Stimulated activated memory B cell treated with anti-CD40 and anti-IgM and Interleukin-4, amounts not matched to agents 10 μg/mL and 1 μg/mL and 100 μg/mL, for 72 hours (primary cell): ENCODE measurements around the gene ITSN1.

Experiments used
- ATAC-seq: fragments of 150-1000 bp; cut with Tn5 transposase; 2 replicates; pipeline ENCODE4 v1.10.0; 2021
- H3K27ac Mint-ChIP-seq: one replicate; pipeline ENCODE4 v1.8.0; 2022; ENCODE audit warnings: mild to moderate bottlenecking, mixed read lengths
- H3K27me3 Mint-ChIP-seq: one replicate; pipeline ENCODE4 v1.8.0; 2022; ENCODE audit warnings: mixed read lengths
- H3K36me3 Mint-ChIP-seq: one replicate; pipeline ENCODE4 v1.8.0; 2022; ENCODE audit warnings: mixed read lengths
- H3K4me1 Mint-ChIP-seq: one replicate; pipeline ENCODE4 v1.8.0; 2022; ENCODE audit warnings: mixed read lengths
- H3K4me3 Mint-ChIP-seq: one replicate; pipeline ENCODE4 v1.8.0; 2022; ENCODE audit warnings: mild to moderate bottlenecking, moderate library complexity, mixed read lengths
- H3K9me3 Mint-ChIP-seq: one replicate; pipeline ENCODE4 v1.8.0; 2022; ENCODE audit warnings: mixed read lengths

ITSN1 gene

GRCh38 chr21:33828577-33828976, 186.3 kb downstream of the ITSN1 start:
- H3K4me1 Mint-ChIP-seq, result no peaks in the 10 kb centered on the region
- peaks cover 5% of the 10 kb centered on the region for H3K36me3 Mint-ChIP-seq
- H3K9me3 Mint-ChIP-seq, result peaks cover 5% of the 10 kb centered on the region
- no peak overlapping the region for H3K27ac Mint-ChIP-seq
- peaks cover 25% of the 10 kb centered on the region for H3K27me3 Mint-ChIP-seq
- no peak for ATAC-seq
- no peak overlapping the region for H3K4me3 Mint-ChIP-seq

- Mint-ChIP-seq H3K4me1 (no peaks in the 10 kb centered on the region), H3K27ac (no peak overlapping the region), H3K9me3 (peaks cover 5% of the 10 kb centered on the region), H3K27me3 (peaks cover 25% of the 10 kb centered on the region), H3K36me3 (peaks cover 5% of the 10 kb centered on the region), H3K4me3 (no peak overlapping the region)
- no peak for ATAC-seq
Observed at GRCh38 chr21:33829844-33830243, 187.5 kb downstream of the ITSN1 start.

GRCh38 chr21:33831962-33832659, 189.8 kb downstream of the ITSN1 start:
- H3K9me3 Mint-ChIP-seq, result peaks cover 5% of the 10 kb centered on the region
- H3K27ac Mint-ChIP-seq, result no peak overlapping the region
- peaks cover 5% of the 10 kb centered on the region for H3K36me3 Mint-ChIP-seq
- peaks cover 25% of the 10 kb centered on the region for H3K27me3 Mint-ChIP-seq
- peak; percentile 10 for ATAC-seq
- no peaks in the 10 kb centered on the region for H3K4me1 Mint-ChIP-seq
- no peak overlapping the region for H3K4me3 Mint-ChIP-seq

GRCh38 chr21:33834801-33835500, 192.7 kb downstream of the ITSN1 start:
- no peaks in the 10 kb centered on the region for H3K4me1 Mint-ChIP-seq
- H3K27ac Mint-ChIP-seq, result no peak overlapping the region
- H3K9me3 Mint-ChIP-seq, result peaks cover under 1% of the 10 kb centered on the region
- no peaks in the 10 kb centered on the region for H3K36me3 Mint-ChIP-seq
- peaks cover 11% of the 10 kb centered on the region for H3K27me3 Mint-ChIP-seq
- H3K4me3 Mint-ChIP-seq, result no peak overlapping the region
- no peak for ATAC-seq

- Mint-ChIP-seq H3K4me3 (no peak overlapping the region), H3K9me3 (no peaks in the 10 kb centered on the region), H3K27me3 (peaks cover 11% of the 10 kb centered on the region), H3K36me3 (no peaks in the 10 kb centered on the region), H3K4me1 (no peaks in the 10 kb centered on the region), H3K27ac (no peak overlapping the region)
- no peak for ATAC-seq
Observed at GRCh38 chr21:33835920-33836319, 193.6 kb downstream of the ITSN1 start.

GRCh38 chr21:33836408-33836807, 194.1 kb downstream of the ITSN1 start:
- ATAC-seq, result no peak
- no peaks in the 10 kb centered on the region for H3K36me3 Mint-ChIP-seq
- no peak overlapping the region for H3K4me3 Mint-ChIP-seq

GRCh38 chr21:33839167-33839716, 196.9 kb downstream of the ITSN1 start:
- Mint-ChIP-seq H3K4me1 (no peaks in the 10 kb centered on the region), H3K9me3 (no peaks in the 10 kb centered on the region), H3K4me3 (no peak overlapping the region), H3K27me3 (no peaks in the 10 kb centered on the region), H3K27ac (no peak overlapping the region), H3K36me3 (no peaks in the 10 kb centered on the region)
- ATAC-seq, result no peak

More at GRCh38 chr21:33836408-33836807, 194.1 kb downstream of the ITSN1 start:
- H3K9me3 Mint-ChIP-seq, result no peaks in the 10 kb centered on the region
- peaks cover 10% of the 10 kb centered on the region for H3K27me3 Mint-ChIP-seq
- no peaks in the 10 kb centered on the region for H3K4me1 Mint-ChIP-seq
- H3K27ac Mint-ChIP-seq, result no peak overlapping the region

GRCh38 chr21:33839806-33840205, 197.5 kb downstream of the ITSN1 start:
- Mint-ChIP-seq H3K4me3 (no peak overlapping the region), H3K4me1 (no peaks in the 10 kb centered on the region), H3K36me3 (no peaks in the 10 kb centered on the region), H3K9me3 (no peaks in the 10 kb centered on the region), H3K27ac (no peak overlapping the region), H3K27me3 (peaks cover 5% of the 10 kb centered on the region)
- ATAC-seq, result no peak

GRCh38 chr21:33840771-33841170, 198.5 kb downstream of the ITSN1 start:
- no peak overlapping the region for H3K4me3 Mint-ChIP-seq
- H3K4me1 Mint-ChIP-seq, result no peaks in the 10 kb centered on the region
- H3K27ac Mint-ChIP-seq, result no peak overlapping the region
- H3K36me3 Mint-ChIP-seq, result no peaks in the 10 kb centered on the region
- no peak for ATAC-seq
- peaks cover 14% of the 10 kb centered on the region for H3K27me3 Mint-ChIP-seq
- no peaks in the 10 kb centered on the region for H3K9me3 Mint-ChIP-seq

GRCh38 chr21:33841561-33841960, 199.3 kb downstream of the ITSN1 start:
- Mint-ChIP-seq H3K4me1 (no peaks in the 10 kb centered on the region), H3K36me3 (no peaks in the 10 kb centered on the region), H3K27ac (no peak overlapping the region), H3K4me3 (no peak overlapping the region), H3K27me3 (peaks cover 22% of the 10 kb centered on the region), H3K9me3 (peaks cover 8% of the 10 kb centered on the region)
- ATAC-seq, result no peak

GRCh38 chr21:33843216-33843615, 200.9 kb downstream of the ITSN1 start:
- peaks cover 8% of the 10 kb centered on the region for H3K9me3 Mint-ChIP-seq
- peaks cover 4% of the 10 kb centered on the region for H3K4me1 Mint-ChIP-seq
- no peak overlapping the region for H3K27ac Mint-ChIP-seq
- H3K4me3 Mint-ChIP-seq, result no peak overlapping the region
- peaks cover 23% of the 10 kb centered on the region for H3K27me3 Mint-ChIP-seq
- no peak for ATAC-seq
- no peaks in the 10 kb centered on the region for H3K36me3 Mint-ChIP-seq

- H3K27me3 Mint-ChIP-seq, result peaks cover 33% of the 10 kb centered on the region
- no peak overlapping the region for H3K27ac Mint-ChIP-seq
- peaks cover 8% of the 10 kb centered on the region for H3K9me3 Mint-ChIP-seq
- H3K4me1 Mint-ChIP-seq, result peaks cover 12% of the 10 kb centered on the region
- no peak overlapping the region for H3K4me3 Mint-ChIP-seq
- ATAC-seq, result no peak
- H3K36me3 Mint-ChIP-seq, result no peaks in the 10 kb centered on the region
Observed at GRCh38 chr21:33844104-33844889, 202.0 kb downstream of the ITSN1 start.

GRCh38 chr21:33844890-33845205, 202.5 kb downstream of the ITSN1 start:
- Mint-ChIP-seq H3K27me3 (peaks cover 33% of the 10 kb centered on the region), H3K27ac (no peak overlapping the region), H3K4me1 (peaks cover 12% of the 10 kb centered on the region), H3K4me3 (no peak overlapping the region), H3K9me3 (peaks cover 8% of the 10 kb centered on the region), H3K36me3 (no peaks in the 10 kb centered on the region)
- ATAC-seq, result no peak

- ATAC-seq, result no peak
- Mint-ChIP-seq H3K4me1 (peaks cover 12% of the 10 kb centered on the region), H3K9me3 (peaks cover 8% of the 10 kb centered on the region), H3K27me3 (peaks cover 33% of the 10 kb centered on the region), H3K4me3 (no peak overlapping the region), H3K27ac (no peak overlapping the region), H3K36me3 (no peaks in the 10 kb centered on the region)
Observed at GRCh38 chr21:33846141-33846540, 203.8 kb downstream of the ITSN1 start.

GRCh38 chr21:33847588-33848248, 205.4 kb downstream of the ITSN1 start:
- Mint-ChIP-seq H3K9me3 (peaks cover 8% of the 10 kb centered on the region), H3K4me1 (peaks cover 12% of the 10 kb centered on the region), H3K4me3 (no peak overlapping the region), H3K36me3 (no peaks in the 10 kb centered on the region), H3K27ac (peak overlapping the region; percentile 30), H3K27me3 (peaks cover 33% of the 10 kb centered on the region)
- no peak for ATAC-seq
